Keratinocyte (primary cell): ENCODE measurements around the gene AP3S1. TPM values are rescaled to one million over a fixed set of nuclear protein-coding genes. Genes with fewer than 3 reads are reported as not detected.

ENCODE experiments used
- DNase-seq: peaks from one replicate; pipeline ENCODE4 v3.0.0-alpha.2; 2011; ENCODE audit warnings: low read depth, missing footprints, low spot score
- FAIRE-seq: peaks from 2 replicates; lab custom pipeline; 2011; peaks lifted over from hg19 to GRCh38; lab: Jason Lieb, UNC
- H2AFZ ChIP-seq: 2 replicates; pipeline ENCODE4 v1.6.0; 2012; ENCODE audit warnings: low read length, control low read depth, inconsistent platforms; ENCODE audit not compliant: control insufficient read depth
- H3K27ac ChIP-seq: 2 replicates; pipeline ENCODE4 v1.5.1; 2011; ENCODE audit warnings: low read length; ENCODE audit not compliant: control insufficient read depth, insufficient read depth
- H3K27me3 ChIP-seq: 3 replicates; pipeline ENCODE4 v1.6.0; 2011; ENCODE audit warnings: low read length; ENCODE audit not compliant: control insufficient read depth, insufficient read depth; ENCODE audit errors: extremely low read depth
- H3K36me3 ChIP-seq, 2 experiments: 2 replicates in 1 of 2; 3 replicates in 1 of 2; pipeline ENCODE4 v1.5.1; 2011; ENCODE audit warnings: low read length in 2 of 2, mild to moderate bottlenecking in 1 of 2; ENCODE audit not compliant: control insufficient read depth in 2 of 2, insufficient read depth in 2 of 2; ENCODE audit errors: extremely low read depth in 1 of 2
- H3K4me1 ChIP-seq: 3 replicates; pipeline ENCODE4 v1.5.1; 2011; ENCODE audit warnings: low read length; ENCODE audit not compliant: control insufficient read depth, insufficient read depth; ENCODE audit errors: extremely low read depth
- H3K4me2 ChIP-seq: 3 replicates; pipeline ENCODE4 v1.6.0; 2011; ENCODE audit warnings: low read depth, low read length; ENCODE audit not compliant: control insufficient read depth, insufficient read depth; ENCODE audit errors: extremely low read depth
- H3K4me3 ChIP-seq, 3 experiments: fragments of 200-600 bp in 1 of 3; sonication (generic) in 1 of 3; 2 replicates in 2 of 3; 3 replicates in 1 of 3; pipeline ENCODE4 v1.5.1; 2011 to 2016; ENCODE audit warnings: low read length in 3 of 3, mild to moderate bottlenecking in 3 of 3, control low read depth in 2 of 3, inconsistent platforms in 1 of 3, low read depth in 1 of 3, mixed read lengths in 1 of 3, mixed run types in 1 of 3, moderate library complexity in 1 of 3; ENCODE audit not compliant: control insufficient read depth in 2 of 3, insufficient read depth in 2 of 3; ENCODE audit errors: extremely low read depth in 1 of 3
- H3K79me2 ChIP-seq: 2 replicates; pipeline ENCODE4 v1.6.0; 2012; ENCODE audit warnings: low read length; ENCODE audit not compliant: control insufficient read depth, insufficient read depth
- H3K9ac ChIP-seq: 3 replicates; pipeline ENCODE4 v1.6.0; 2011; ENCODE audit warnings: low read length; ENCODE audit not compliant: control insufficient read depth, insufficient read depth; ENCODE audit errors: extremely low read depth
- H3K9me1 ChIP-seq: 3 replicates; pipeline ENCODE4 v1.6.0; 2011; ENCODE audit warnings: low read length; ENCODE audit not compliant: control insufficient read depth, insufficient read depth; ENCODE audit errors: extremely low read depth
- H3K9me3 ChIP-seq: 2 replicates; pipeline ENCODE4 v1.5.1; 2012; ENCODE audit warnings: low read depth, low read length; ENCODE audit not compliant: control insufficient read depth
- H4K20me1 ChIP-seq: 3 replicates; pipeline ENCODE4 v1.6.0; 2011; ENCODE audit warnings: low read length; ENCODE audit not compliant: control insufficient read depth, insufficient read depth; ENCODE audit errors: extremely low read depth
- CTCF ChIP-seq, 3 experiments: IDR thresholded peaks in 1 of 3; conservative IDR thresholded peaks in 1 of 3; optimal IDR thresholded peaks in 1 of 3; 2 replicates in 2 of 3; 3 replicates in 1 of 3; pipeline versions ENCODE3 to v1.5.1; 2011; ENCODE audit warnings: low read length in 3 of 3, mild to moderate bottlenecking in 3 of 3, moderate library complexity in 2 of 3, control low read depth in 1 of 3, inconsistent platforms in 1 of 3; ENCODE audit not compliant: insufficient read depth in 2 of 3; ENCODE audit errors: extremely low read depth in 1 of 3
- EZH2 ChIP-seq: IDR thresholded peaks from one replicate; pipeline ENCODE4 v1.6.1; 2012; ENCODE audit warnings: inconsistent platforms, mild to moderate bottlenecking, low read length, moderate library complexity
- dilution Hi-C: fragments of 300-500 bp; cut with MboI; formaldehyde crosslinking; loops from one replicate; pipeline ENCODE4 v1.7.0; 2020; ENCODE audit warnings: low sequenced_read_pairs; ENCODE audit not compliant: extremely low pct_ligation_motif_present
- polyA plus RNA-seq, 5 experiments: library from polyadenylated mRNA; depleted of rRNA in 3 of 5; stranded (reverse) in 3 of 5; stranded (forward) in 1 of 5; unstranded in 1 of 5; fragments of >200 nt; gene quantifications; 1 replicate in 1 of 5; 2 replicates in 3 of 5; 3 replicates in 1 of 5; pipeline versions ENCODE4 v1.2.1 to v1.2.3, GENCODE V29; 2011 to 2012; ENCODE audit warnings: missing spikeins in 2 of 5, low read depth in 1 of 5, low replicate concordance in 1 of 5

AP3S1 gene
- polyA plus RNA-seq, 1 donor (not counting 4 experiments of a cell fraction or from before 2014, with no cell fraction given) = 153 TPM

GRCh38 chr5:115946655-115947054 lies 104.9 kb downstream of the AP3S1 start:
- H3K4me1 ChIP-seq = no peaks in the 10 kb centered on the region

GRCh38 chr5:115947260-115947659 lies 105.5 kb downstream of the AP3S1 start:
- Histone ChIP-seq H3K4me1 (no peaks in the 10 kb centered on the region), H3K9me1 (no peaks in the 10 kb centered on the region), H3K27ac (no peak overlapping the region), H2AFZ (no peak overlapping the region), H3K9me3 (no peaks in the 10 kb centered on the region), H3K4me3 (no peak overlapping the region), H3K27me3 (no peaks in the 10 kb centered on the region), H4K20me1 (no peaks in the 10 kb centered on the region), H3K4me2 (no peak overlapping the region), H3K79me2 (no peaks in the 10 kb centered on the region), H3K36me3 (no peaks in the 10 kb centered on the region), H3K9ac (no peak overlapping the region)
- no peak for TF ChIP-seq EZH2
- TF ChIP-seq CTCF (optimal IDR thresholded peaks at IDR 0.05 in 1 of 3, IDR thresholded peaks at IDR 0.05 in 1 of 3, conservative IDR thresholded peaks at IDR 0.05 in 1 of 3; ENCODE audit: extremely low read depth in 1 of 3, insufficient read depth in 2 of 3, low read length in 3 of 3) = no peak
- dilution Hi-C loops = no loop called here
- FAIRE-seq (no peak), DNase-seq (no peak)

More at GRCh38 chr5:115946655-115947054, 104.9 kb downstream of the AP3S1 start:
- FAIRE-seq (peak; percentile 13), DNase-seq (no peak)
- Histone ChIP-seq H3K79me2 (no peaks in the 10 kb centered on the region), H3K9ac (no peak overlapping the region), H3K27me3 (no peaks in the 10 kb centered on the region), H3K36me3 (no peaks in the 10 kb centered on the region), H3K4me2 (no peak overlapping the region), H3K9me1 (no peaks in the 10 kb centered on the region), H2AFZ (no peak overlapping the region), H3K4me3 (no peak overlapping the region), H3K9me3 (no peaks in the 10 kb centered on the region), H4K20me1 (no peaks in the 10 kb centered on the region), H3K27ac (no peak overlapping the region)
- dilution Hi-C loops = no loop called here
- TF ChIP-seq EZH2 = no peak
- no peak for TF ChIP-seq CTCF (optimal IDR thresholded peaks at IDR 0.05 in 1 of 3, IDR thresholded peaks at IDR 0.05 in 1 of 3, conservative IDR thresholded peaks at IDR 0.05 in 1 of 3; ENCODE audit: extremely low read depth in 1 of 3, insufficient read depth in 2 of 3, low read length in 3 of 3)
